ENCODE data around the gene CCRL2. TPM values are rescaled to one million over a fixed set of nuclear protein-coding genes. Genes with fewer than 3 reads are reported as not detected.

Gene CCRL2
- total RNA-seq, 1 donor = 0.72 TPM

DNA sequence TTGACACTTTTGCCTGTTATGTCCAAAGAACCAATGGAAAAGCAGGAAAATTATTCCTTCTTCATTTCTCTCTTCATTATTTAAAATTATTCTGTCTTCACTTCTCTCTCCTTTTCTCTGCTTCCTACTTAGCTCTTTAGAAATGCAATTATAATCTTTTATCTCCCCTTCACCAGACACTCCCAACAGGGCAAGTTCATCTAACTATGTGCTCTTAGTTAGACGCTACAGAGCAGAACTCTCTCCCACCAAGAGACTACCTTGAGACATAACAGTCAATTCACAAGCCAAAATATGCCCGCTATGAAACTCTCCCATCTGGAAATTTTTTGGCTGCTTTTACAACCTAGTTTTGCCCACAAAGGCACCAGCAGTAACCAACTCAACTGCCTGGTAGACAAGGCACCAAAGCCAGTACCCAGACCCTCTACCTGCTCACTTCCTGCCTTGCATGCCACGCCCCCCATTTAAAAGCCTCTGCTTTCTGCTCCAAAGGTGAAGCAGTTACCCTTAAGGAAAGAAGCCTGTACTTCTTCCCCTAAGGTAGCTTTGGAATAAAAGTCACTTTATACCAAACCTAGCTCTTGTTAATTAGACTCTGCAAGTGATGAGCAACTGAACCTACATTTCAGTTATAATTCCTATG, 28.1 kb downstream of the CCRL2 start:
- TF ChIP-seq, protein P1, sequence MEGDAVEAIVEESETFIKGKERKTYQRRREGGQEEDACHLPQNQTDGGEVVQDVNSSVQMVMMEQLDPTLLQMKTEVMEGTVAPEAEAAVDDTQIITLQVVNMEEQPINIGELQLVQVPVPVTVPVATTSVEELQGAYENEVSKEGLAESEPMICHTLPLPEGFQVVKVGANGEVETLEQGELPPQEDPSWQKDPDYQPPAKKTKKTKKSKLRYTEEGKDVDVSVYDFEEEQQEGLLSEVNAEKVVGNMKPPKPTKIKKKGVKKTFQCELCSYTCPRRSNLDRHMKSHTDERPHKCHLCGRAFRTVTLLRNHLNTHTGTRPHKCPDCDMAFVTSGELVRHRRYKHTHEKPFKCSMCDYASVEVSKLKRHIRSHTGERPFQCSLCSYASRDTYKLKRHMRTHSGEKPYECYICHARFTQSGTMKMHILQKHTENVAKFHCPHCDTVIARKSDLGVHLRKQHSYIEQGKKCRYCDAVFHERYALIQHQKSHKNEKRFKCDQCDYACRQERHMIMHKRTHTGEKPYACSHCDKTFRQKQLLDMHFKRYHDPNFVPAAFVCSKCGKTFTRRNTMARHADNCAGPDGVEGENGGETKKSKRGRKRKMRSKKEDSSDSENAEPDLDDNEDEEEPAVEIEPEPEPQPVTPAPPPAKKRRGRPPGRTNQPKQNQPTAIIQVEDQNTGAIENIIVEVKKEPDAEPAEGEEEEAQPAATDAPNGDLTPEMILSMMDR (IDR thresholded peaks at IDR 0.05; ENCODE audit: extremely low read depth, low read depth, low read length) = no peak

DNA sequence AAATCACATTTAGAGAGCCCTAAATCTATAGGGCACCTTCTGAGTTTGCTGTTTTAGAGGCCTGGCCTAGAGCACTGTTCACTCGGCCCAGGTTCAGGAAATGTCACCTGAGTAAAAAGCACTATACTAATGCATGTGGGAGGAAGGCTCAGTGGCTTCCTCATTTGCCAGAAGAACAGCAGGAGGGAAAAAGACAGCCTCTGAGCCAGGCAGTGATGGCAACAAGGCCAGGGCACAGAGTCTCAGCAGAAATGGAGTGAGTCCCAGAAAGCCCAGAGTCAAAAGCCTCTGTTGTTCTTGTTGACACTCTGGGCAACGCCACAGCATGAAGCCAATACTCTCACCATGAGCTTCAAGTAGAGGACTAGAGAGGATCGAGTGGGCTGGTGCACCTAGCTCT, 31.8 kb downstream of the CCRL2 start:
- H4K20me1 ChIP-seq (ENCODE audit: insufficient read depth, low read length) = no peaks in the 10 kb centered on the region
- no peak for DNase-seq (ENCODE audit: insufficient read length, low spot score, missing footprints)
- TF ChIP-seq, protein P1 (IDR thresholded peaks at IDR 0.05; ENCODE audit: extremely low read depth, low read depth, low read length) = no peak
- no peak overlapping the region for H3K4me2 ChIP-seq (ENCODE audit: insufficient read depth, low read length)
- H2AFZ ChIP-seq (ENCODE audit: low read length) = no peak overlapping the region
- no peak overlapping the region for H3K27ac ChIP-seq (ENCODE audit: low read depth, low read length)
- no peaks in the 10 kb centered on the region for H3K79me2 ChIP-seq (ENCODE audit: insufficient read depth, low read length)
- H3K36me3 ChIP-seq (ENCODE audit: insufficient read depth, low read length) = no peaks in the 10 kb centered on the region
- H3K4me3 ChIP-seq (ENCODE audit: insufficient read depth, low read length) = no peak overlapping the region
- H3K9me3 ChIP-seq (ENCODE audit: low read depth, low read length) = no peaks in the 10 kb centered on the region
- no peaks in the 10 kb centered on the region for H3K4me1 ChIP-seq (ENCODE audit: insufficient read depth, low read length)
- peaks cover 13% of the 10 kb centered on the region for H3K27me3 ChIP-seq (ENCODE audit: insufficient read depth, low read length)

More for the DNA sequence above, 28.1 kb downstream of the CCRL2 start:
- H4K20me1 ChIP-seq (ENCODE audit: insufficient read depth, low read length) = no peaks in the 10 kb centered on the region
- H3K27me3 ChIP-seq (ENCODE audit: insufficient read depth, low read length) = peaks cover 13% of the 10 kb centered on the region
- no peak overlapping the region for H3K27ac ChIP-seq (ENCODE audit: low read depth, low read length)
- no peaks in the 10 kb centered on the region for H3K79me2 ChIP-seq (ENCODE audit: insufficient read depth, low read length)
- H3K36me3 ChIP-seq (ENCODE audit: insufficient read depth, low read length) = no peaks in the 10 kb centered on the region
- no peak overlapping the region for H2AFZ ChIP-seq (ENCODE audit: low read length)
- H3K4me1 ChIP-seq (ENCODE audit: insufficient read depth, low read length) = no peaks in the 10 kb centered on the region
- no peaks in the 10 kb centered on the region for H3K9me3 ChIP-seq (ENCODE audit: low read depth, low read length)
- no peak overlapping the region for H3K4me2 ChIP-seq (ENCODE audit: insufficient read depth, low read length)
- H3K4me3 ChIP-seq (ENCODE audit: insufficient read depth, low read length) = no peak overlapping the region
- no peak for DNase-seq (ENCODE audit: insufficient read length, low spot score, missing footprints)

DNA sequence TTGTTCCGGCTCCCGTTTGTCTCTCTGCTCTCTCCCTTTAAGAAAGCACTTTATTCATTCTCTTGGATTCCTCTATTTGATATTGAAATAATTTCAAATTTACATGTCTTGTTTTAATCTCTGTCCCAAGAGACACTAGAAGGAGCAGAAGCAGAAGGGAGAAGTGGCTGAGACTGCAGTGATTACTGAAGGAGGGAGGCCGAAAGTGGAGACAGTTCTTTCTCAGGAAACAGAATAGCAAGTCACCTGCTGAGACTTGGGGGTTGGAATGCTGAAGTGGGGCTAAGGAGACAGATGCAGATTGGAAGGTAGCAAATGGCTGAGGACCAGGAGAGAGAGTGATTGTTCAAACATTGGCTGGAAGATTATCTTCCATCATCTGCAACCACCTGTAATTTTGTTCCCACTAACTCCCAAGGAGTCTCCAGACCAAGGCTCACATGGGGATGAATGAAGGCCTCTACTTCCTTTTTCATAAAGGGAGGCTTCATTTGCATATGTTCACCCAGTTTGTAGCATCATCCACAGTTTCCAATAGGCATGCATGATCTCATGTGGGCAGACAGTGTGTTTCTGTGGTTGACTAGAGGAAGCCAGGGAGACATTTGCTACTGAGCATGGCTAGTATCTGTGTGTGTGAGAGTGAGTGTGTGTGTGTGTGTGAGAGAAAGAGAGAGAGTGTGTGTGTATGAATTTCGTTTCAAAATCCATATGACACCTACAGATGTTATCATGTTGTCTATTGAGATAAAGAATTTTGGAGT, 33.7 kb downstream of the CCRL2 start:
- peaks cover 9% of the 10 kb centered on the region for H3K27me3 ChIP-seq (ENCODE audit: insufficient read depth, low read length)
- H2AFZ ChIP-seq (ENCODE audit: low read length) = no peak overlapping the region
- no peaks in the 10 kb centered on the region for H3K4me1 ChIP-seq (ENCODE audit: insufficient read depth, low read length)
- no peaks in the 10 kb centered on the region for H3K79me2 ChIP-seq (ENCODE audit: insufficient read depth, low read length)
- H3K4me3 ChIP-seq (ENCODE audit: insufficient read depth, low read length) = no peak overlapping the region
- no peaks in the 10 kb centered on the region for H3K36me3 ChIP-seq (ENCODE audit: insufficient read depth, low read length)
- no peak overlapping the region for H3K27ac ChIP-seq (ENCODE audit: low read depth, low read length)
- H3K4me2 ChIP-seq (ENCODE audit: insufficient read depth, low read length) = no peak overlapping the region
- H4K20me1 ChIP-seq (ENCODE audit: insufficient read depth, low read length) = no peaks in the 10 kb centered on the region
- DNase-seq (ENCODE audit: insufficient read length, low spot score, missing footprints) = no peak
- TF ChIP-seq, protein P1 (IDR thresholded peaks at IDR 0.05; ENCODE audit: extremely low read depth, low read depth, low read length) = no peak
- H3K9me3 ChIP-seq (ENCODE audit: low read depth, low read length) = no peaks in the 10 kb centered on the region

Measured in osteoblast (primary cell).